Measurements from ENCODE around the gene LRRFIP1.

DNA sequence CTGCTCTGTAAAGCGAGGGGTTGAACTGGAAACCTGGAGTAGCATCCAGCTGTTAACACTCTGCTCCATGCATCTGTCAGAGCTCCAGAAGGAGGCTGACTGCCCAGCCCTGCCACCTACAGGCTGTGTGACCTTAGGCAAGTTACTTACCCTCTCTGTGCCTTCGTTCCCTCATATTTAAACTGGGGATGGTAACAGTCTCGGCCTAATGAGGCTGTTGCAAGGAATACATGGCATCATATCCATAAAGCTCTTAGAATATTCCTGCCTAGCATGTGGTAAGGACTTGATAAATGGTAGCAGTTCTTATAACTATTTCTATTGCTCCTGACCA, 80.6 kb downstream of the LRRFIP1 start:
- TF ChIP-seq RCOR1 (IDR thresholded peaks at IDR 0.05; ENCODE audit: low read length) (no peak), RFX5 (IDR thresholded peaks at IDR 0.05; ENCODE audit: low read length) (no peak), NFIC (IDR thresholded peaks at IDR 0.05; ENCODE audit: borderline replicate concordance) (no peak)

Data from SK-N-SH (cell line).